ENCODE measurements around the gene MOSMO.

DNA sequence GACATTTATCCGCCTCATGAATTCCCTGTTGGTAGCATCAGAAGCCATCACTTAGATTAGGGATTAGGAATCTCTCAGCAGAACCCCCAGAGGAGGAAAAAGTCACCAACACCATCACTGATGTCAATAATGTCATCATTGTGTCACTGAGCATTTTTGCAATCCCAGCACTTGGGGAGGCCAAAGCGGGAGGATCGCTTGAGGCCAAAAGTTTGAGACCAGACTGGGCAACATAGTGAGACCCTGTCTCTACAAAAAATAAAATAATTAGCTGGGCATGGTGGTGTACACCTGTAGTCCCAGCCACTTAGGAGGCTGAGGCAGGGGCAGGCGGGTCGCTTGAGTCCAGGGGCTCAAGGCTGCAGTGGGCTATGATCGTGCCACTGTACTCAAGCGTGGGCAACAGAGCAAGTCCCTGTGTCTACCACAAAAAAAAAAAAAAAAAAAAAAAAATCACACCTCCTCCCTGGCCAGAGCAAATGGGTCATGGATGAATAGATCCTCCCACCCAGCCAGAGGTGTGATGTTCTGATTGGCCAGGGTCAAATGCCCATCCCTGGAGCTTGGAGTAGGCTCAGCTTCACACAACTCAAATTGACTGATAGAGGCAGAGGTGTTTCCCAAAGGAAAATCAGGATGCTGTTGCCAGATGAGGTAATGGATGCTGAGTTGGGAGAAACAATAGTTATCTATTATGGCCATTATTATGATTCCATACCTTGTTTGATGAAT is 116.0 kb downstream of the MOSMO start:
- TF ChIP-seq POLR2A (IDR thresholded peaks at IDR 0.05) (no peak), POLR2AphosphoS5 (IDR thresholded peaks at IDR 0.05) (no peak)

Measured in prostate gland (tissue), 1 donor.